H1 (cell line): ENCODE measurements around the gene SEZ6. TPM values are rescaled to one million over a fixed set of nuclear protein-coding genes. Genes with fewer than 3 reads are reported as not detected.

Experiments used
- CTCF ChIA-PET: fragments of 300-600 bp; sonication (Branson Sonifier 250); formaldehyde crosslinking; loops from one replicate; lab custom pipeline; 2021; ENCODE audit not compliant: partially characterized antibody; lab: Charles Lee
- POLR2A ChIA-PET: fragments of 300-600 bp; sonication (Branson Sonifier 250); formaldehyde crosslinking; loops from one replicate; lab custom pipeline; 2021; ENCODE audit warnings: inconsistent platforms; ENCODE audit not compliant: partially characterized antibody; lab: Charles Lee
- DNase-seq, 2 experiments: peaks; one replicate each; pipeline versions ENCODE4 v3.0.0 to v3.0.0-alpha.2; 2010 to 2022; ENCODE audit warnings: low spot score in 2 of 2, low read depth in 1 of 2, mixed read lengths in 1 of 2
- FAIRE-seq: peaks from 2 replicates; lab custom pipeline; 2011; peaks lifted over from hg19 to GRCh38; lab: Jason Lieb, UNC
- H2AFZ ChIP-seq: 2 replicates; pipeline ENCODE4 v1.8.1; 2012; ENCODE audit warnings: low read length, inconsistent platforms
- H2AK5ac ChIP-seq: 2 replicates; pipeline ENCODE4 v1.6.1; 2013; ENCODE audit warnings: low read depth, low read length
- H2BK120ac ChIP-seq: replicated peaks from 2 replicates; pipeline ENCODE3; 2013; ENCODE audit warnings: low read depth, low read length, inconsistent platforms
- H2BK12ac ChIP-seq: 2 replicates; pipeline ENCODE4 v1.6.1; 2013; ENCODE audit warnings: low read depth, low read length
- H2BK15ac ChIP-seq: 2 replicates; pipeline ENCODE4 v1.6.1; 2013; ENCODE audit warnings: low read length
- H2BK20ac ChIP-seq: 2 replicates; pipeline ENCODE4 v1.6.1; 2013; ENCODE audit warnings: low read length
- H2BK5ac ChIP-seq: 2 replicates; pipeline ENCODE4 v1.6.1; 2013; ENCODE audit warnings: low read depth, low read length
- H3K14ac ChIP-seq: 2 replicates; pipeline ENCODE4 v1.6.1; 2013; ENCODE audit warnings: inconsistent platforms; ENCODE audit not compliant: insufficient read length
- H3K18ac ChIP-seq: 2 replicates; pipeline ENCODE4 v1.6.1; 2013; ENCODE audit warnings: low read length; ENCODE audit errors: extremely low read depth
- H3K23ac ChIP-seq: 2 replicates; pipeline ENCODE4 v1.6.1; 2013; ENCODE audit warnings: inconsistent platforms; ENCODE audit not compliant: insufficient read length
- H3K23me2 ChIP-seq: 2 replicates; pipeline ENCODE4 v1.6.1; 2013; ENCODE audit warnings: low read depth, low read length
- H3K27ac ChIP-seq: 2 replicates; pipeline ENCODE4 v1.6.1; 2011; ENCODE audit warnings: low read depth, low read length, inconsistent platforms
- H3K27me3 ChIP-seq, 4 experiments: replicated peaks in 1 of 4; 1 replicate in 1 of 4; 2 replicates in 3 of 4; pipeline versions ENCODE4 v1.6.1 to v1.8.1; 2011 to 2013; ENCODE audit warnings: low read length in 3 of 4, mild to moderate bottlenecking in 3 of 4, inconsistent platforms in 2 of 4, mixed read lengths in 2 of 4, moderate library complexity in 1 of 4; ENCODE audit not compliant: control insufficient read depth in 3 of 4, insufficient read depth in 3 of 4; ENCODE audit errors: extremely low read depth in 1 of 4
- H3K36me3 ChIP-seq, 4 experiments: 2 replicates each; pipeline versions ENCODE4 v1.6.1 to v1.8.1; 2011 to 2013; ENCODE audit warnings: mild to moderate bottlenecking in 4 of 4, low read length in 3 of 4, moderate library complexity in 2 of 4, control low read depth in 1 of 4, inconsistent platforms in 1 of 4; ENCODE audit not compliant: insufficient read depth in 4 of 4, control insufficient read depth in 2 of 4
- H3K4ac ChIP-seq: replicated peaks from 2 replicates; pipeline ENCODE3; 2013; ENCODE audit warnings: low read length, low read depth, mixed read lengths, inconsistent platforms; ENCODE audit not compliant: insufficient read length
- H3K4me1 ChIP-seq, 4 experiments: replicated peaks in 1 of 4; 1 replicate in 1 of 4; 2 replicates in 3 of 4; pipeline versions ENCODE4 v1.6.1 to v1.8.1; 2011 to 2013; ENCODE audit warnings: low read length in 3 of 4, inconsistent platforms in 2 of 4, mixed read lengths in 1 of 4; ENCODE audit not compliant: insufficient read depth in 4 of 4, control insufficient read depth in 3 of 4
- H3K4me2 ChIP-seq, 2 experiments: 2 replicates each; pipeline versions ENCODE4 v1.6.1 to v1.8.1; 2011 to 2013; ENCODE audit warnings: low read depth in 2 of 2, low read length in 2 of 2, control low read depth in 1 of 2, inconsistent platforms in 1 of 2, mild to moderate bottlenecking in 1 of 2; ENCODE audit not compliant: insufficient read depth in 1 of 2
- H3K4me3 ChIP-seq, 4 experiments: fragments of 200-600, 300-600 bp in 1 of 4; sonication (generic), shearing (Covaris generic), sonication (Bioruptor Twin) in 1 of 4; 2 replicates each; pipeline versions ENCODE4 v1.5.1 to v1.8.1; 2011 to 2016; ENCODE audit warnings: low read length in 4 of 4, low read depth in 3 of 4, control low read depth in 2 of 4, inconsistent platforms in 2 of 4, mild to moderate bottlenecking in 2 of 4, mixed read lengths in 1 of 4, moderate library complexity in 1 of 4; ENCODE audit not compliant: insufficient read depth in 2 of 4; ENCODE audit errors: extremely low read depth in 1 of 4
- H3K56ac ChIP-seq: replicated peaks from 2 replicates; pipeline ENCODE3; 2013; ENCODE audit warnings: low read depth, mild to moderate bottlenecking, mixed read lengths, low read length, inconsistent platforms; ENCODE audit not compliant: insufficient read length
- H3K79me1 ChIP-seq: 2 replicates; pipeline ENCODE4 v1.6.1; 2013; ENCODE audit warnings: low read depth, low read length, control low read depth
- H3K79me2 ChIP-seq, 2 experiments: 2 replicates each; pipeline versions ENCODE4 v1.6.1 to v1.8.1; 2012 to 2013; ENCODE audit warnings: low read length in 2 of 2, mild to moderate bottlenecking in 2 of 2, inconsistent platforms in 1 of 2; ENCODE audit not compliant: insufficient read depth in 2 of 2, control insufficient read depth in 1 of 2
- H3K9ac ChIP-seq, 4 experiments: replicated peaks in 1 of 4; 1 replicate in 1 of 4; 2 replicates in 3 of 4; pipeline versions ENCODE4 v1.6.1 to v1.8.1; 2011 to 2013; ENCODE audit warnings: low read depth in 3 of 4, low read length in 3 of 4, control low read depth in 2 of 4, mild to moderate bottlenecking in 2 of 4, moderate library complexity in 2 of 4, inconsistent platforms in 1 of 4; ENCODE audit errors: extremely low read depth in 1 of 4
- H3K9me3 ChIP-seq, 2 experiments: 2 replicates each; pipeline versions ENCODE4 v1.6.1 to v1.8.1; 2012 to 2013; ENCODE audit warnings: mild to moderate bottlenecking in 2 of 2, moderate library complexity in 2 of 2, control low read depth in 1 of 2, inconsistent platforms in 1 of 2, low read depth in 1 of 2, low read length in 1 of 2, mixed read lengths in 1 of 2; ENCODE audit not compliant: insufficient read depth in 2 of 2
- H4K20me1 ChIP-seq, 2 experiments: replicated peaks in 1 of 2; 2 replicates each; pipeline versions ENCODE3 to v1.8.1; 2011 to 2013; ENCODE audit warnings: inconsistent platforms in 2 of 2, low read length in 2 of 2, mild to moderate bottlenecking in 1 of 2; ENCODE audit not compliant: insufficient read depth in 2 of 2, control insufficient read depth in 1 of 2
- H4K5ac ChIP-seq: 2 replicates; pipeline ENCODE4 v1.6.1; 2013; ENCODE audit warnings: low read length, low read depth, mixed read lengths, inconsistent platforms; ENCODE audit not compliant: insufficient read length
- H4K8ac ChIP-seq: 2 replicates; pipeline ENCODE4 v1.8.0; 2013; ENCODE audit warnings: mild to moderate bottlenecking, moderate library complexity, low read length, inconsistent platforms; ENCODE audit not compliant: insufficient read depth; ENCODE audit errors: extremely low read depth
- H4K91ac ChIP-seq: replicated peaks from 2 replicates; pipeline ENCODE3; 2013; ENCODE audit warnings: low read length, mixed read lengths, inconsistent platforms; ENCODE audit not compliant: insufficient read length
- EP300 ChIP-seq, 2 experiments: IDR thresholded peaks; 1 replicate in 1 of 2; 2 replicates in 1 of 2; pipeline ENCODE4 v1.6.1; 2011 to 2012; ENCODE audit warnings: low read depth in 2 of 2, low read length in 2 of 2, mild to moderate bottlenecking in 2 of 2, borderline replicate concordance in 1 of 2, inconsistent platforms in 1 of 2, moderate library complexity in 1 of 2
- HDAC2 ChIP-seq, 2 experiments: fragments of 300-600 bp in 1 of 2; sonication (generic) in 1 of 2; IDR thresholded peaks; 2 replicates each; pipeline ENCODE4 v1.6.1; 2011 to 2012; ENCODE audit warnings: low read depth in 2 of 2, low read length in 2 of 2, mild to moderate bottlenecking in 2 of 2, moderate library complexity in 2 of 2, borderline replicate concordance in 1 of 2, inconsistent platforms in 1 of 2
- KDM4A ChIP-seq: IDR thresholded peaks from one replicate; pipeline ENCODE4 v1.7.1; 2012; ENCODE audit warnings: low read depth, mild to moderate bottlenecking, moderate library complexity, low read length, inconsistent platforms; ENCODE audit not compliant: severe bottlenecking
- RAD21 ChIP-seq, 2 experiments: IDR thresholded peaks in 1 of 2; conservative IDR thresholded peaks in 1 of 2; 2 replicates each; pipeline ENCODE4 v1.6.1; 2011; ENCODE audit warnings: low read depth in 2 of 2, low read length in 2 of 2, improper control_type of control experiment in 1 of 2, inconsistent platforms in 1 of 2, mild to moderate bottlenecking in 1 of 2, moderate library complexity in 1 of 2
- SAP30 ChIP-seq: fragments of 300-600 bp; sonication (generic); IDR thresholded peaks from 2 replicates; pipeline ENCODE4 v1.7.1; 2012; ENCODE audit warnings: low read length, moderate library complexity, mild to moderate bottlenecking, inconsistent platforms; ENCODE audit not compliant: insufficient read depth, insufficient replicate concordance
- SIN3A ChIP-seq, 2 experiments: IDR thresholded peaks in 1 of 2; conservative IDR thresholded peaks in 1 of 2; 2 replicates each; pipeline ENCODE4 v1.6.1; 2011 to 2012; ENCODE audit warnings: low read length in 2 of 2, improper control_type of control experiment in 1 of 2, low read depth in 1 of 2, mild to moderate bottlenecking in 1 of 2
- TAF1 ChIP-seq: IDR thresholded peaks from 2 replicates; pipeline ENCODE4 v1.6.1; 2011; ENCODE audit warnings: mild to moderate bottlenecking, low read depth, low read length
- TAF7 ChIP-seq: optimal IDR thresholded peaks from 2 replicates; pipeline ENCODE3; 2011; ENCODE audit warnings: low read depth, mild to moderate bottlenecking, inconsistent platforms, low read length, moderate library complexity, borderline replicate concordance
- TBP ChIP-seq: IDR thresholded peaks from 2 replicates; pipeline ENCODE4 v1.6.1; 2011; ENCODE audit warnings: low read depth, low read length, improper control_type of control experiment
- ZNF274 ChIP-seq: IDR thresholded peaks from 2 replicates; pipeline ENCODE4 v1.7.0; 2012; ENCODE audit warnings: low read length, borderline replicate concordance; ENCODE audit errors: extremely low read depth
- WGBS, 2 experiments: shearing (Covaris generic) in 1 of 2; methylation state at CpG; one replicate each; pipeline versions ENCODE4 v1.1.6 to v1.1.7; 2013 to 2015; ENCODE audit warnings: low lambda C conversion rate in 2 of 2, mixed read lengths in 2 of 2, inconsistent platforms in 1 of 2, low coverage in 1 of 2, missing lambda C conversion rate in 1 of 2; ENCODE audit not compliant: insufficient replicate concordance in 2 of 2, insufficient coverage in 1 of 2, insufficient read length in 1 of 2; ENCODE audit errors: extremely low coverage in 1 of 2, missing lambda C conversion rate in 1 of 2; 5-methylcytosine and 5-hydroxymethylcytosine counted together
- polyA plus RNA-seq, 7 experiments: library from polyadenylated mRNA; depleted of rRNA in 3 of 7; stranded (reverse) in 5 of 7; unstranded in 2 of 7; fragments of >200 nt in 5 of 7; fragments of 200-250 nt in 2 of 7; gene quantifications; 1 replicate in 5 of 7; 2 replicates in 1 of 7; 4 replicates in 1 of 7; pipeline versions ENCODE4 v1.2.1 to v1.2.3, GENCODE V29; 2011 to 2013; ENCODE audit warnings: missing spikeins in 2 of 7, mixed read lengths in 2 of 7
- total RNA-seq: library from RNA; stranded (reverse); fragmentation: NEBNext Ultra II Directional; extraction: Animal tissue kit (Norgen Biotek cat#: 25700); gene quantifications from 2 replicates; pipeline ENCODE4 v1.2.1, GENCODE V29; 2021

Gene SEZ6
- total and polyA plus RNA-seq, 2 of the 8 experiments (the other 6 are each of a cell fraction or from before 2014, with no cell fraction given): 6.9 to 16.1 TPM

DNA sequence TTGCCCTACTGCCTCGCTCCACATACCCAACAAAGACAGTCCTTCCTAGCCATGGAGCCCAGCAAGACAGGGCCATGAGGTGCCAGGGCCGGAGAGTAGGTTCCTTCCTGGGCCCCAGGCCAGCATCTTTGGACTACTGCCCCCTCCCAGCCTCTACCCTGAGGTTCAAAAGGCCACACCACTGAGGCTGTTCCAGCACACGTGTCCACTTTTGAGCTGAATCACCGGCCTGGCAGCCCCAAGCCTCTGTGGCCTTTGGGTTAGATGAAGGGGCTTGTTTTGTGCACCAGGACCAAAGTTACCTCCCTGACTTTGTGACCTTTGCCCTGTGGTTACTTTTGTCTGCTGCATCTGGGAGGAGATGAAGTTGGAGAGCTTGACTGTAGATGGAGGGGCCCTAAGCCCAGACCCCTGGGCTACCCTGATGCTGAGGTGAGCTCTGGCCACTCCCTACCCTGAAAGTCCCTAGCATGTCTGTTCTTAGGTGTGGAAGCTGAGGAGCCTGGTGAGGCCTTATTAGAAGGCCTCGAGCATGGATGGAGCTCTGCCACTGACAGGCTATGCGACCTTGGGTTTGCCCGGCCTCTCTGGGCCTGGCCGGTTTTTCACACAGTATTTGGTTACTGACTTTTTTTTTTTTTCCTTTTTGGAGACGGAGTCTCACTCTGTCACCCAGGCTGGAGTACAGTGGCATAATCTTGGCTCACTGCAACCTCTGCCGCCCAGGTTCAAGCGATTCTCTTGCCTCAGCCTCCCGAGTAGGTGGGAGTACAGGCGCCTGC is 12.0 kb downstream of the SEZ6 start:
- WGBS, 2 experiments: 94% methylated on average over 13 of the region's 13 CpGs; no CpG with 5 or more reads in 1 of the 2 experiments
- Histone ChIP-seq H2BK20ac (0 out of 2 replicates have a peak overlapping the region, but pooled peaks have one; percentile 13), H2BK5ac (0 out of 2 replicates have a peak overlapping the region, but pooled peaks have one; percentile 2), H2BK120ac (no peak overlapping the region), H3K4me3 (no peak overlapping the region), H3K4ac (no peak overlapping the region), H3K9ac (no peak overlapping the region), H4K20me1 (no peaks in the 10 kb centered on the region), H3K36me3 (no peaks in the 10 kb centered on the region), H3K18ac (no peak overlapping the region), H4K5ac (no peak overlapping the region), H2AFZ (no peak overlapping the region), H4K8ac (no peak overlapping the region), H2AK5ac (no peak overlapping the region), H2BK12ac (peak overlapping the region; percentile 27; the same call in 1 of the 2 replicates), H4K91ac (no peak overlapping the region), H3K4me1 (peaks cover 0 to 16% (median 9%) of the 10 kb centered on the region in 4 experiments; a peak in 5 of 7 replicates), H3K56ac (no peak overlapping the region), H3K27ac (no peak overlapping the region), H2BK15ac (no peak overlapping the region; the same call in 1 of the 2 replicates), H3K9me3 (no peaks in the 10 kb centered on the region), H3K79me2 (no peaks in the 10 kb centered on the region), H3K23me2 (no peaks in the 10 kb centered on the region), H3K27me3 (no peaks in the 10 kb centered on the region; a peak in 3 of 7 replicates), H3K4me2 (no peak overlapping the region), H3K79me1 (no peaks in the 10 kb centered on the region), H3K14ac (no peak overlapping the region), H3K23ac (no peak overlapping the region)
- DNase-seq (no peak), FAIRE-seq (no peak)
- CTCF ChIA-PET: interaction anchor here (0.6 to 5.3 kb wide), 14 partner anchors 10 to 130 kb away, joined by 3 to 42 read pairs (median 4); partner anchors contain the start of gene SEZ6
- POLR2A ChIA-PET: interaction anchor here (0.8 to 1.9 kb wide), 5 partner anchors 8 to 55 kb away, joined by 3 to 8 read pairs (median 3); no protein-coding TSS in a partner anchor
- TF ChIP-seq TAF1 (no peak), KDM4A (no peak), RAD21 (IDR thresholded peaks at IDR 0.05 in 1 of 2, conservative IDR thresholded peaks at IDR 0.05 in 1 of 2; ENCODE audit: low read depth in 2 of 2, low read length in 2 of 2) (no peak), TAF7 (no peak), ZNF274 (no peak), SIN3A (conservative IDR thresholded peaks at IDR 0.05 in 1 of 2, IDR thresholded peaks at IDR 0.05 in 1 of 2; ENCODE audit: low read depth in 1 of 2, low read length in 2 of 2) (no peak), SAP30 (no peak), EP300 (IDR thresholded peaks at IDR 0.05; ENCODE audit: borderline replicate concordance in 1 of 2, low read depth in 2 of 2, low read length in 2 of 2) (no peak), TBP (no peak), HDAC2 (IDR thresholded peaks at IDR 0.05; ENCODE audit: borderline replicate concordance in 1 of 2, low read depth in 2 of 2, low read length in 2 of 2) (no peak)
